PC-9 (cell line): ENCODE results near the gene COLGALT1. TPM values are rescaled to one million over a fixed set of nuclear protein-coding genes. Genes with fewer than 3 reads are reported as not detected.
"Not testable (repeated sequence)": the region's sequence is repeated elsewhere in the genome, so short reads cannot be mapped to it uniquely, and the experiment has no call there.

Experiments used
- BruUV-seq: library from RNA; stranded (reverse); fragments of 400-500 nt; replicated peaks from 2 replicates; lab custom pipeline; 2021; lab: Mats Ljungman, UMichigan
- CTCF ChIA-PET: fragments of 300-600 bp; sonication (Branson Sonifier 250); formaldehyde crosslinking; loops from one replicate; lab custom pipeline; 2022; ENCODE audit warnings: antibody characterized with exemption; lab: Charles Lee
- POLR2A ChIA-PET: fragments of 300-600 bp; sonication (Branson Sonifier 250); formaldehyde crosslinking; loops from one replicate; lab custom pipeline; 2022; ENCODE audit warnings: antibody characterized with exemption; ENCODE audit not compliant: unreplicated experiment; lab: Charles Lee
- DNase-seq, 2 experiments: peaks; one replicate each; pipeline versions ENCODE4 v3.0.0 to v3.0.0-alpha.2; 2015 to 2022; ENCODE audit warnings: mixed read lengths in 1 of 2
- H2AFZ ChIP-seq: fragments of 200-600 bp; sonication (generic); 2 replicates; pipeline ENCODE4 v1.8.1; 2017; ENCODE audit warnings: antibody characterized with exemption
- H3F3A ChIP-seq: fragments of 200-600 bp; sonication (generic); 2 replicates; pipeline ENCODE4 v1.8.1; 2017; ENCODE audit warnings: antibody characterized with exemption, mild to moderate bottlenecking, low read depth; ENCODE audit not compliant: insufficient read depth
- H3K27ac ChIP-seq: fragments of 200-600 bp; sonication (generic); 2 replicates; pipeline ENCODE4 v1.6.1; 2016; ENCODE audit warnings: mixed run types
- H3K27me3 ChIP-seq: fragments of 200-600 bp; sonication (generic); 2 replicates; pipeline ENCODE4 v1.6.1; 2016; ENCODE audit warnings: low read depth, mixed run types; ENCODE audit not compliant: insufficient read depth
- H3K36me3 ChIP-seq: fragments of 200-600 bp; sonication (generic); 2 replicates; pipeline ENCODE4 v1.6.1; 2016; ENCODE audit warnings: low read depth, mixed run types
- H3K4me1 ChIP-seq: fragments of 200-600 bp; sonication (generic); replicated peaks from 2 replicates; pipeline ENCODE4 v1.6.1; 2016; ENCODE audit warnings: mixed run types; ENCODE audit not compliant: insufficient read depth
- H3K4me2 ChIP-seq: fragments of 200-600 bp; sonication (generic); 2 replicates; pipeline ENCODE4 v1.6.1; 2017; ENCODE audit warnings: mixed run types
- H3K4me3 ChIP-seq: fragments of 200-600 bp; sonication (generic); 2 replicates; pipeline ENCODE4 v1.6.1; 2016; ENCODE audit warnings: mixed run types
- H3K79me2 ChIP-seq: fragments of 200-600 bp; sonication (generic); 2 replicates; pipeline ENCODE4 v1.6.1; 2017; ENCODE audit warnings: low read depth, mixed run types
- H3K9me2 ChIP-seq: fragments of 200-600 bp; sonication (generic); 2 replicates; pipeline ENCODE4 v1.8.1; 2017; ENCODE audit warnings: mild to moderate bottlenecking; ENCODE audit not compliant: insufficient read depth
- H3K9me3 ChIP-seq: fragments of 200-600 bp; sonication (generic); 2 replicates; pipeline ENCODE4 v1.8.1; 2016; ENCODE audit warnings: low read depth; ENCODE audit not compliant: insufficient read depth
- H4K20me1 ChIP-seq: fragments of 200-600 bp; sonication (generic); 2 replicates; pipeline ENCODE4 v1.8.1; 2017; ENCODE audit not compliant: insufficient read depth
- CTCF ChIP-seq: fragments of 200-600 bp; sonication (generic); conservative IDR thresholded peaks from 2 replicates; pipeline ENCODE4 v1.6.1; 2017; ENCODE audit warnings: mixed run types, antibody characterized with exemption, mild to moderate bottlenecking, moderate library complexity
- EZH2 ChIP-seq: fragments of 200-600 bp; sonication (generic); IDR thresholded peaks from 2 replicates; pipeline ENCODE4 v1.8.0; 2017; ENCODE audit warnings: antibody characterized with exemption, low read depth
- intact Hi-C: fragments of 100-400 bp; cut with micrococcal nuclease; formaldehyde crosslinking; loops from one replicate; pipeline ENCODE4 v1.10.0; 2022; ENCODE audit not compliant: unreplicated experiment
- total RNA-seq: library from RNA; stranded (reverse); gene quantifications from 2 replicates; pipeline ENCODE4 v1.2.3, GENCODE V29; 2021

COLGALT1 gene
- total RNA-seq, 1 experiment from 2014 or later, result 88.8 TPM

GRCh38 chr19:17567940-17568339 is 12.5 kb downstream of the COLGALT1 start:
- ChIA-PET POLR2A (no interaction called here), CTCF (no interaction called here)
- Histone ChIP-seq H3K4me3 (no peak overlapping the region), H3K27ac (no peak overlapping the region), H3K79me2 (0 out of 2 replicates have a peak, but pooled peaks cover 3% of the 10 kb centered on the region), H3K4me2 (no peak overlapping the region), H3K27me3 (no peaks in the 10 kb centered on the region), H4K20me1 (no peaks in the 10 kb centered on the region), H3K4me1 (peaks cover 26% of the 10 kb centered on the region), H3K9me2 (no peaks in the 10 kb centered on the region), H3K9me3 (no peaks in the 10 kb centered on the region), H3F3A (peaks cover 36% of the 10 kb centered on the region), H2AFZ (no peak overlapping the region), H3K36me3 (peaks cover 12% of the 10 kb centered on the region)
- TF ChIP-seq CTCF, result no peak
- no peak for TF ChIP-seq EZH2
- intact Hi-C loops, result no loop called here
- no peak for DNase-seq
- BruUV-seq, result no TSS peak

DNA sequence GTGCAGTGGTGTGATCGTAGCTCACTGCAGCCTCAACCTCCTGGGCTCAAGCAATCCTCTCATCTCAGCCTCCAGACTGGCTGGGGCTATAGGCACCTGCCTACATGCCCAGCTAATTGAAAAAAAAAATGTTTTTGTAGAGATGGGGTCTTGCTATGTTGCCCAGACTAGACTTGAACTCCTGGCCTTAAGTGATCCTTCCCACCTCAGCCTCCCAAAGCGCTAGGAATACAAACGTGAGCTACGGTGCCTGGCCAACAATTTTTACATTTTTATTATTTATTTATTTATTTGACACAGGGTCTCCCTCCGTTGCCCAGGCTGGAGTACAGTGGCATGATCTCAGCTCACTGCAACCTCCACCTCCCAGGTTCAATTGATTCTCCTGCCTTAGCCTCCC is 14.8 kb downstream of the COLGALT1 start:
- DNase-seq, BruUV-seq, intact Hi-C loops, H3K27ac ChIP-seq, H2AFZ ChIP-seq, H3K79me2 ChIP-seq, H3K4me3 ChIP-seq, H3K27me3 ChIP-seq, POLR2A ChIA-PET, H4K20me1 ChIP-seq, H3K4me2 ChIP-seq, H3K9me3 ChIP-seq, CTCF ChIA-PET, H3K9me2 ChIP-seq: not testable (repeated sequence)
- H3F3A ChIP-seq, result peaks cover 20% of the 10 kb centered on the region
- H3K4me1 ChIP-seq, result peaks cover 15% of the 10 kb centered on the region
- H3K36me3 ChIP-seq, result peaks cover 12% of the 10 kb centered on the region; the same call in 1 of the 2 replicates

DNA sequence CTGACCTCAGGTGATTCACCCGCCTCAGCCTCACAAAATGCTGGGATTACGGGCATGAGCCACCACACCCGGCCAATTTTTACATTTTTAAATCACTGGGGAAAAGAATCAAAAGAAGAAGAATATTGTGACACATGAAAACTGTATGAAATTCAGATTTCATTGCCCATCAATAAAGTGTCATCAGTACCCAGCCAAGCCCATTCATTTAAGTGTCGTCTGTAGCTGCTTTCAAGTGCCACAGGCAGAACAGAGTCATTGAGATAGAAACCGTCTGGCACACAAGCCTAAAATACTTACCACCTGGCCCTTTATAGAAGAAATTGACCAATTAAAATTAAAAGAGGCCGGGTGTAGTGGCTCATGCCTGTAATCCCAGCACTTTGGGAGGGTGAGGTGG is 15.3 kb downstream of the COLGALT1 start:
- Histone ChIP-seq H3K36me3 (peaks cover 12% of the 10 kb centered on the region; the same call in 1 of the 2 replicates), H4K20me1 (no peaks in the 10 kb centered on the region), H3K9me3 (no peaks in the 10 kb centered on the region), H3K4me3 (no peak overlapping the region), H3K27me3 (no peaks in the 10 kb centered on the region), H3K4me1 (peaks cover 11% of the 10 kb centered on the region), H2AFZ (no peak overlapping the region), H3K9me2 (no peaks in the 10 kb centered on the region), H3K79me2 (0 out of 2 replicates have a peak, but pooled peaks cover 3% of the 10 kb centered on the region), H3K4me2 (no peak overlapping the region), H3F3A (peaks cover 18% of the 10 kb centered on the region), H3K27ac (no peak overlapping the region)
- no TSS peak for BruUV-seq
- POLR2A ChIA-PET, result no interaction called here
- intact Hi-C loops, result no loop called here
- TF ChIP-seq CTCF, result no peak
- no peak for TF ChIP-seq EZH2
- CTCF ChIA-PET, result no interaction called here
- DNase-seq, result no peak

DNA sequence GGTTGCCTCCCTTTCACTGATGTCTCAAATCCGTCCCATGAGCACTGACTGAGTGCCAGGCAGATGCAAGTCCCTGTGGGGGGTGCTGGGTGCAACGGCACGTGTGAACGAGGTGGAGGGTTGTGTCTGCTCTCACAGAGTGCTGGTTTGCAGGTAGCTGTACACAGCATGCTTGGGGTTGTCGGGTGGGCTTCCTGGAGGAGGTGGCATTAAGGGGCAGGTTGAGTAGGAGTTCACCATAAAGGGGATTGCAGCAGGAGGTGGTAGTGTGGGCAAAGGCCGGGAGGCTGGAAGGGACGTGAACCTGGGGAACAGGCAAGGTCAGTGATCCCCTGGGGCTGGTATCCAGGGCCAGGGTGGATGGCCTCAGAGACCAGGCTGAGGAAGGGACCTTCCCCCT is 17.2 kb downstream of the COLGALT1 start:
- Histone ChIP-seq H3K9me2 (no peaks in the 10 kb centered on the region), H2AFZ (no peak overlapping the region), H3K4me2 (no peak overlapping the region), H4K20me1 (no peaks in the 10 kb centered on the region), H3K4me1 (no peaks in the 10 kb centered on the region), H3K4me3 (no peak overlapping the region), H3K36me3 (peaks cover 12% of the 10 kb centered on the region; the same call in 1 of the 2 replicates), H3K79me2 (no peaks in the 10 kb centered on the region), H3K9me3 (no peaks in the 10 kb centered on the region), H3F3A (peaks cover 13% of the 10 kb centered on the region), H3K27me3 (no peaks in the 10 kb centered on the region), H3K27ac (no peak overlapping the region)
- DNase-seq, result no peak
- CTCF ChIA-PET, result interaction anchor here (1.6 kb wide), 1 partner anchor 20 kb away, joined by 7 read pairs; no protein-coding TSS in a partner anchor
- TF ChIP-seq CTCF (no peak), EZH2 (no peak)
- intact Hi-C loops, result no loop called here
- POLR2A ChIA-PET, result no interaction called here
- BruUV-seq, result no TSS peak
